Stimulated activated naive CD8-positive, alpha-beta T cell treated with anti-CD3 and anti-CD28 coated beads, Interleukin-15, Interleukin-2, amounts not matched to agents 100 ng/mL and 50 ng/mL, for 24 hours (primary cell): ENCODE results near the gene WWOX.

ENCODE experiments used
- H3K27ac Mint-ChIP-seq: one replicate; pipeline ENCODE4 v1.8.0; 2021; ENCODE audit warnings: mild to moderate bottlenecking, mixed read lengths
- H3K27me3 Mint-ChIP-seq: one replicate; pipeline ENCODE4 v1.8.0; 2021; ENCODE audit warnings: mixed read lengths
- H3K36me3 Mint-ChIP-seq: one replicate; pipeline ENCODE4 v1.8.0; 2021; ENCODE audit warnings: low read depth, mixed read lengths
- H3K4me1 Mint-ChIP-seq: one replicate; pipeline ENCODE4 v1.8.0; 2021; ENCODE audit warnings: low read depth, mixed read lengths
- H3K4me3 Mint-ChIP-seq: one replicate; pipeline ENCODE4 v1.8.0; 2021; ENCODE audit warnings: mild to moderate bottlenecking, mixed read lengths
- H3K9me3 Mint-ChIP-seq: one replicate; pipeline ENCODE4 v1.8.0; 2021; ENCODE audit warnings: mixed read lengths

Gene WWOX

DNA sequence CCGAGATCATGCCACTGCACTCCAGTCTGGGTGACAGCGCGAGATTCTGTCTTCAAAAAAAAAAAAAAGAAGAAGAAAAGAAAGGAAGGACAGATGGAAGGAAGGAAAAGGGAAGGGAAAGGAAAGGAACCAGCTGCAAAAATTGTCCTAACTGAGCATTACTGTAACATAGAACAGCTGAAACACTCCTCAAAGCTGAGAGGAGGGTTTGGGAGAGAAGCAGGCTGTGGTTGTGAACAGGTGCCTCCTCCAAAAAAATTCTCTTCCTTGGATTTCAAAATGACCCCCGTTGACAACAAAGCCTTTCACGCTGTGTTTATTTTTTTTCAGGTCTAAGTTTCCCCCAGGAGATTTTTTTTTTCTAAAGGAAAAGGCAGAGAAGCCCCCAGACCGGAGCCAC, 541.4 kb downstream of the WWOX start:
- Mint-ChIP-seq H3K36me3 (no peaks in the 10 kb centered on the region), H3K27me3 (peaks cover 5% of the 10 kb centered on the region), H3K9me3 (no peaks in the 10 kb centered on the region), H3K27ac (no peak overlapping the region), H3K4me3 (no peak overlapping the region), H3K4me1 (peaks cover 5% of the 10 kb centered on the region)

DNA sequence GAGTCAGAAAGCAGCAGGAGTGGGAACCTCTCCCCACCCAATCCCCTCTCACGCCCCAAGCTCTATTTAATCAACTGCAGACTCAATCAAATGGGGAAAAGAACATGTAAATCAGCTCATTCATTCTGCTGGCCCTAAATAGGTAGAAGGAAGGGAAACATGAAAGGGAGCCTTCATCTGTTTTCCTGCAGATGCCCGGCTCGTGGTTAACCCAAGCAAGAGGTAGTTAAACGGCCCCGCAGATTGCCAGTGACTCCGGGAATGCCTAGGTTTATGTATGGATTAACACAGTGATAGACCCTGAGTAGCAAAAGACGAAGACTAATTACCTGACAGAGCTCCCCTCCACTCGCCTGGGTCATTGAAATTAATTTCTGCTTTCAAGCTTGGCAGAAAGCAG, 542.0 kb downstream of the WWOX start:
- Mint-ChIP-seq H3K4me1 (peaks cover 5% of the 10 kb centered on the region), H3K9me3 (no peaks in the 10 kb centered on the region), H3K27ac (no peak overlapping the region), H3K4me3 (no peak overlapping the region), H3K36me3 (no peaks in the 10 kb centered on the region), H3K27me3 (peaks cover 5% of the 10 kb centered on the region)

DNA sequence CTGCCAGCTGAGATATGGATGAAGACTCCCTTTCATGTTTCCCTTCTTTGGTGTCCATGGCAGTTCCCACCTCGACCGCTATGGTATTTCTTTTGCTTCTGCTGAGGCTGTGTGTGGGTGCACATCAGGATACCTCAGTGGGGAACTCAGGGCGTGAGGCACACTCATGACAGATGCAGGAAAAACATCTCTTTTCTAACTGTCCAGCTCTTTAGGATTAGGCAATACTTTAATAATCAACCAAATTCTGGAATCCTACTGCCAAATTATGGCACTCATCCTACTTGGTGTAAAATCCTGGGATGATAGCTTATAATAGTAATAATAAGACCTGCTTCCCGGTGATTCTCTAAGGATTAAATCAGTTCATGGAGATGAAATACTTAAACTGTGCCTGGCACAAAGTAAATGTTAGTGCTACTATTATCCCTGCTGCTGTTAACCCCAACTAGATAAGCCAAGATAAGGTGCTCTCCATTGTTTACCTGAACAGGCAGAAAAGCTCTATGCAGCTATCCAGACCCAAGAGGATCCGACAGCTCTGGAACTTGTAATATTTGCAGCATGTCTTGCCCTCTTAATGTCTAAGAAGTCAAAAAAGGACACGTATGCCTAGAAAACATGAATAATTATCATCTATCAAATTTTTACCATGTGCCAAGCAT, 543.3 kb downstream of the WWOX start:
- no peak overlapping the region for H3K27ac Mint-ChIP-seq
- H3K36me3 Mint-ChIP-seq, result no peaks in the 10 kb centered on the region
- peaks cover 5% of the 10 kb centered on the region for H3K27me3 Mint-ChIP-seq
- H3K4me3 Mint-ChIP-seq, result no peak overlapping the region
- no peaks in the 10 kb centered on the region for H3K9me3 Mint-ChIP-seq
- H3K4me1 Mint-ChIP-seq, result peaks cover 5% of the 10 kb centered on the region

DNA sequence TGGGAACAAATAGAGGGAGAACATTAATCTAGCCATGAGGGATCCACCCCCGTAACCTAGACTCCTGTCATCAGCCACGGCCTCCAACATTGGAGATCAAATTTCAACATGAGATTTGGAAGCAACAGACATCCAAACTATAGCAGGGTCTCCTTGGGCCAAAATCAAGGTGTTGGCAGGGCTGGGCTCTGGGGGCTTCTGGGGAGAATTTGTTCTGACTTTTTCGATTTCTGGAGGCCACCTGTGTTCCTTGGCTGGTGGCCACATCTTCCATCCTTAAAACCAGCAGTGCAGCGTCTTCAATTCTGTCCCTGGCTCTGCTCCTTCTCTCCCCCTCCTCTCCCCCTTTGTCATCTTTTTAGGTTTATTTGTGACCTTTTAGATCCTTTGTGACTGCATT, 546.2 kb downstream of the WWOX start:
- Mint-ChIP-seq H3K9me3 (no peaks in the 10 kb centered on the region), H3K36me3 (no peaks in the 10 kb centered on the region), H3K4me1 (no peaks in the 10 kb centered on the region), H3K4me3 (no peak overlapping the region), H3K27ac (no peak overlapping the region), H3K27me3 (peaks cover 5% of the 10 kb centered on the region)

DNA sequence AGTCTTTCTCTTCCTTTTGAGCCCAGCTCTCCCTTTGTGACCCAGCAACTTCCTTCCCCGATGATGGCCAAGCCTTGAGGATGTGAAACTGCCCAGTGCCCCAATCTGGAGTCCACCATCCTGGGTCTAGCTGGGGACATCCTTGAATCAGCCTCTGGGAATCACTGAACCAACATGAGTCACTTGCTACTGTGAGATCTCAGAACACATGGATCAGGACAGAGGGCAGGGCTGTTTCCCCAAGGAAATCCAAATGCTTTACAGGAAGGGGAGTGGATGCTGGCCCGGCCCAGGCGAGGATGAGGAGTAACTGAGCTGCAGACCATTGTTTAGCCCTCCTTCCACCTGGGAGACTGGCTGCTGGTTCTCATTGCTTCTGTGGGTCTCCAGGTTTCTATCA, 547.6 kb downstream of the WWOX start:
- no peak overlapping the region for H3K27ac Mint-ChIP-seq
- no peaks in the 10 kb centered on the region for H3K9me3 Mint-ChIP-seq
- no peaks in the 10 kb centered on the region for H3K27me3 Mint-ChIP-seq

DNA sequence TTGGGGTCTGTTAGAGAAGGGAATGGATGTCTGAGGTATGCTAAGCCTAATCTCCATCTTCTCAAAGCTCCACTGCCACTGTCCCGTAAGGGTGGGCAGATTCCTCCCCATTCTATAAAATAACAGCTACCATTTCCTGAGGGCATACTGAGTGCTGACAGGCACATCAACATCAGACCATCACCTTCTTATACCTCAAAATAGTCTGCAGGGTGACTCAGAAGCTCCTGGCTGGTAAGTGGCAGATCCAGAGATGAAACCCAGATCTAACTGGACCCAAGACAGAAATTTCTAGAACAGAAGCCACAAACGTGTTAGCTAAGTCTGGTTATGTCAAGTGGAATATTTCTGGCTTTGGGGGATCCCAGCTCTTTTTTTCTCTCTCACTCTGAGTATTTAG, 548.0 kb downstream of the WWOX start:
- Mint-ChIP-seq H3K4me1 (no peaks in the 10 kb centered on the region), H3K36me3 (no peaks in the 10 kb centered on the region), H3K27me3 (no peaks in the 10 kb centered on the region), H3K4me3 (no peak overlapping the region), H3K27ac (no peak overlapping the region), H3K9me3 (no peaks in the 10 kb centered on the region)

More for the DNA sequence above, 547.6 kb downstream of the WWOX start:
- Mint-ChIP-seq H3K4me3 (no peak overlapping the region), H3K36me3 (no peaks in the 10 kb centered on the region), H3K4me1 (no peaks in the 10 kb centered on the region)

DNA sequence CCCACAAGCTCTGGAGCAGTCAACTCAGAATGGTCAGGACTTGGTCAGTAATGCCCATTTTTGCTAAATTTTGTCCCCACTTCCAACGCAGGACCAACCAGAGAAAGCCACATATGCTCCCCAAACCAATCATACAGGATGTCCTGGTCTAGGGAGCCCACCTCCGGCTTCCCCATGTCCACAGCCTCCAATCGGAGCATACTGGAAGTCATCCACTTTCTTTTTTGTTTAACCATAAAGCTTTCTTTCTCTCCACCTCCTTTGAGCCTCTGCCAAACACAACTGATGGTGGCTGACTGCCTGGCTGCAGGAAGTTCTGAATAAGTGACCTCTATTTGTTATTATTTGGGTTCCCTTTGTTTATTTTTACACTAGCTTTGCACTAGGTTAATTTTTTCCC, 549.1 kb downstream of the WWOX start:
- H3K9me3 Mint-ChIP-seq, result no peaks in the 10 kb centered on the region
- H3K27me3 Mint-ChIP-seq, result no peaks in the 10 kb centered on the region
- no peak overlapping the region for H3K4me3 Mint-ChIP-seq
- H3K4me1 Mint-ChIP-seq, result no peaks in the 10 kb centered on the region
- no peaks in the 10 kb centered on the region for H3K36me3 Mint-ChIP-seq
- H3K27ac Mint-ChIP-seq, result no peak overlapping the region

DNA sequence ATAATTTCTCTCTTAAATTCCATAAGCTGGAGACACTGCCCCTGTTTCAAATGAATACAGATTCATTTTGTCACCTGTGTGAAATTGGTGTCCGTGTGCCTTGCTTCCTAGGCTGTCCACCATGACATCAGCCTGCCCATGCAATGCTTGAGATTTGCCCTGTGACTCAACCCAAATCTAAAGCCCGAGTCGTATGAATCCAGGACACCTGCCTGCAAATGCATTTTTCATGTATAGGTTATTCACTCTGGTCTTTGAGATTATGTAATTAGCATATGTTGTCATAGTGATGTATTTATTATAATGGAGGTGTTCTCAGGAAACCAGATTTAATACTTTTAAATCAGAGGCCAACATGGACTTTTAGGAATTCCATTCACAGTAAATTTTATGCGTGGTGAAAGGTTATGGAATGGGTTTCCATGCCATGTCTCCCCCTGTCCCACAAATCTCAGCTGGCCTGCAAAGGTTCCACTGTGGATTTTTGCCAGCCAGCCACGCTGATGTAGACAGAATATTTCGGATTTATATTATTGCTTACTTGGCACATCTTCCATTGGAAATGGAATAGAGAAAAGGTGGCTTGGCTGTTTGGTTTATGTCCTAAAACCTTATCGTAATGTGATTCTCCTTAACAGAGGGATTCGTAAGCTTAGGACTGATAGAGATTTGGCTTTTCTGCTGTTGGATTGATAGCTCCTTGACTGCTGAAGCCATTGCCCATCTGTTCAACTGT, 551.1 kb downstream of the WWOX start:
- Mint-ChIP-seq H3K9me3 (no peaks in the 10 kb centered on the region), H3K36me3 (no peaks in the 10 kb centered on the region), H3K4me3 (no peak overlapping the region), H3K27me3 (no peaks in the 10 kb centered on the region), H3K4me1 (no peaks in the 10 kb centered on the region), H3K27ac (no peak overlapping the region)

DNA sequence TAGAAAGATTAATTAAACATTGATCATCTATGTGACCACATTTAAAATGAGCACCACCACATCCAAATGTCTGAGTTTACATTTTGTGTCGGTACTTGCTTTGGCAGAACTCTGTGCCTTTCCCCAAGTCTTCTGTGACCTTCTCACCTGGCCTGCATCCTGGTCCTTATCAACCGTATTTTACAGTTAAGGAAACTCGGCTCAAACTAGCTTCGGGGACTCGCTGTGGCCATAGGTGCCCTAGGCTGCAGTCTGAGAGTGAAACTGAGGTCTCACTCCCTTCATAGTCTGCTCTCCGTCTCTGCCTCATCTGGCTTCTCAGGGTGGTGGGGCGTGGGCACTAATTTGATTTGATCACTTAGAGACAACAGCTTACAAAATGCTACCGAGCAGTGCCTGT, 555.5 kb downstream of the WWOX start:
- Mint-ChIP-seq H3K9me3 (no peaks in the 10 kb centered on the region), H3K4me1 (peaks cover 12% of the 10 kb centered on the region), H3K4me3 (no peak overlapping the region), H3K27me3 (no peaks in the 10 kb centered on the region), H3K36me3 (peaks cover 4% of the 10 kb centered on the region), H3K27ac (no peak overlapping the region)

DNA sequence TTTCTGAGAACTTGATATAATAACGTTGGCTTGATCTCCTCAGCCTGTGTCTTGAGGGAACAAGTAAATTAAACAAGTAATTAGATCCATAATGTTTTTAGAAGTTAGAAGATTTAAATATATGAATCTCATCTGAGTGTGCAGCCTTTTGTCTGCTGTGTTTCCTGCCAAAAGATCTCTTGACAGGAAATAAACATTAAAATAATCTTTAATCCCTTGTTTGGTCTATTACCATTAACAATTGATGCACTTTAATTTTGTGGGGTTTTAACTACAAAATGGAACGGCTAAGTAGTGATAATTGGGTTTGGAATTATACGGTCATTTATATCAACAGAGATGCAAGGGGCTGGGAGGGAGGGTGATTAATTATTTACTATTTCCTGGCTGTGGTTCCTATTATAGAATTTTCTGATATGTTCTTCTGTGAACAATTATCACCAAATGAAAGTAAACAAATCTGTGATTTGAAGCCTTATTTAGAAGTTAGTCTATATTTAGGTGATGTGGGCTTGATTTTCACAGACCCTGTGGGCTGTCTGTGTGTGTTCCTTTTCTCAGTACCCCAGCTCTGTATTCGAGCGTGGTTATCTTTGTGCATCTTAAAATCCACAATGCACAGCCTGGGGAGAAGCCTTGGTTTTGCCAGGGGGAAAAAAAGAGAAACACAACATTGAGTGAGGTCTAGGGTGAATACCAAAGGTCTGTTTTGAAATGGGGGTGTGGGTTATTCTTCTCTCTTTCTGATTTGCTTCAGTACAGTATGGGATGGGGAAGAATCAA, 556.1 kb downstream of the WWOX start:
- Mint-ChIP-seq H3K36me3 (peaks cover 4% of the 10 kb centered on the region), H3K9me3 (no peaks in the 10 kb centered on the region), H3K27me3 (no peaks in the 10 kb centered on the region), H3K4me1 (peaks cover 12% of the 10 kb centered on the region), H3K27ac (no peak overlapping the region), H3K4me3 (no peak overlapping the region)

DNA sequence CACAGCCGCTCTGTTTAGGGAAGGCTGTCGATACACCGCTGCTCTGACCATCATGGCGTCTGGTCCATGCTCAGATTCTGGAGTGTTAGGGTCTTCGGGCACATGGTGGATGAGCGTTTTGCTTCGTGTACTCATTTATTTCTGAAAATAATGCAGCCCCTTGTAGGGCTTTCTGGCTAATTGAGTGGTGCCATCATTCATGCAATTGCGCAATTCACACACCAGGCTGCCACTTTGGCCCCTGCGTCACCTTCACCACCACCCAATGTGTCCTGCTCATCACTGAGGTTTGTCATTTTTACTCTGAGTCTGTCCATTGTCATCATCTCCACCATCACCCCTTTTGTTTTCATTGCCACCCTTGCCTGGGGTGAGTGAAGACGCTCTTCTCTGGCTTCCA, 557.4 kb downstream of the WWOX start:
- no peak overlapping the region for H3K4me3 Mint-ChIP-seq
- peaks cover 12% of the 10 kb centered on the region for H3K4me1 Mint-ChIP-seq

DNA sequence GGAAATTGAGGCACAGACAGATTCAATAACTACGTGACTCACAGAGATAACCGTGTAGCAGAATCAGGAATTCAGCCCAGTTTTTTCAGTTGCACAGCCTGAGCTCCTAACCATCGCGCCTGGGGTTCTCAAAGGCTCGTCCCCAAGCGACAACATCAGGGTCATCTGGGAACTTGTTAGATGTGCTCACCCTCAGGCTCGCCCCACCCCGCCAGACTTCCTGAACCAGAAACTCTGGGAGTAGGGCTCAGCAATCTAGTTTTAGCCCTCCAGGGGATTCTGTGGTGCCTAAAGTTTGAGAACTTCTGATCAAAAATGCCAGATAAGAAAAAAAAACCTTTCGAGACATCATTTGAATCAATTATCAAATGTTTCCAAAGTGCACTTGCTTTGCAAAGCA, 559.8 kb downstream of the WWOX start:
- Mint-ChIP-seq H3K9me3 (no peaks in the 10 kb centered on the region), H3K4me3 (no peak overlapping the region), H3K4me1 (peaks cover 12% of the 10 kb centered on the region), H3K27me3 (no peaks in the 10 kb centered on the region), H3K36me3 (peaks cover 4% of the 10 kb centered on the region), H3K27ac (no peak overlapping the region)

More for the DNA sequence above, 557.4 kb downstream of the WWOX start:
- peaks cover 4% of the 10 kb centered on the region for H3K36me3 Mint-ChIP-seq
- H3K9me3 Mint-ChIP-seq, result no peaks in the 10 kb centered on the region
- no peaks in the 10 kb centered on the region for H3K27me3 Mint-ChIP-seq
- H3K27ac Mint-ChIP-seq, result no peak overlapping the region

DNA sequence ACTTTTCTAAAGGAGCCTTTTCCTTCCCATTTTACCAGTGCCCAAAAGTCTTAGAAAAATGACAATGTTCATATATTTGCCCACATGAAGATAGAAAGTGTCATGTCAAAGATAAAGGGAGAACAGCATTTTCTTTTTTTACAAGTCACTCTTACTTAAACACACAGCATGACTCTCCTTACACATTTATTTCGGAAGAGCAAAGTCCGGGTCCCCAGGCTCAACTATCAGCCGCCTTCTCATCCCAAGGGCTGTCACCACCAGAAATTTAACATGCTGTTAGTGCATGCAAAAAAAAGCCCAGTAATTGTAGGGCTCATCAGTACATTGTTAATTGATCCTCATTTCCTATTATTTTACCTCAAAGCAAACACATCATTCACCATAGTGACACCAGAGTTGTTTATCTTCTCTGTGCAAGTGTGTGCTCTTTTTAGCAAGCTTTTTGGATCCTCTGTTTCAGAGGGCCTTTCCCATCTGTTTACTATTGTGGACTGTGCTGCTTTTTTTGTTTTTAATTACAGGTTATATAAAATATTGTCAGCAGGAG, 560.3 kb downstream of the WWOX start:
- H3K36me3 Mint-ChIP-seq, result peaks cover 4% of the 10 kb centered on the region
- no peak overlapping the region for H3K27ac Mint-ChIP-seq
- no peaks in the 10 kb centered on the region for H3K9me3 Mint-ChIP-seq
- H3K4me3 Mint-ChIP-seq, result no peak overlapping the region
- H3K27me3 Mint-ChIP-seq, result no peaks in the 10 kb centered on the region
- peaks cover 12% of the 10 kb centered on the region for H3K4me1 Mint-ChIP-seq

DNA sequence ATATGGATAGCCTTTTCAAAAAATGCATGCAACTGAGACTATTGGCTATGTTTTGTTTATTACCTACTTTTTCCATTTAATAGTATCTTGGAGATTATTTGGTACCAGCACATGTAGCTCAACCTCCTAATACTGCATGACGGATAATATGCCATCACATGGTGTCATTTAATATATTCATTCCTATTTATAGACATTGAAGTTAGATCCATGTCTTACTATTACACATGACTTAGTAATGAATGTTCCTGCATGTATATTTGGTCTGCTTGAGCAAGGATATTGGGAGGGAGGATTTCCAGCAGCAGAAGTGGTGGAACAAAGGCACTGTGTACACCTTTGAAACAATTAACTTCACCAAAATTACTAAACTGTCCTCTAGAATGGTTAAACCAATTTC, 561.3 kb downstream of the WWOX start:
- Mint-ChIP-seq H3K27ac (no peak overlapping the region), H3K9me3 (no peaks in the 10 kb centered on the region), H3K36me3 (peaks cover 4% of the 10 kb centered on the region), H3K4me1 (peaks cover 10% of the 10 kb centered on the region), H3K4me3 (no peak overlapping the region), H3K27me3 (no peaks in the 10 kb centered on the region)

DNA sequence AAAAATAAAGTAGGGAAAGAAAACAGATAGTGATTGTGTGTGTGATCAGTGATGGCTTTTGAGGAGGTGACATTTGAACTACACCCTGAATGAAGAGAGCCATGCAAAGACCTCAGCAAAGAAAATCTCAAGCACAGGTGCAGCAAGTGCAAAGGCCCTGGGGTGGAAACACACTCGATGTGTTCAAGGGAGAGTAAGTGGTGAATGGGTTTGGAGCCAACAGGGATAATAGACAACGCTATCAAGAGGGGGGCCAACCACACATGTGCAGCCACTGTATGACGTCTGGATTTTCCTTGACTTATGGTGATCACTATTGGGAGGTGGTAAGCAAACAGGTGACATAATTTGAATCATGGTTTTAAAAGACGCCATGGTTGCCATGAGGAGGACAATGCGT, 564.2 kb downstream of the WWOX start:
- H3K9me3 Mint-ChIP-seq, result no peaks in the 10 kb centered on the region

More for the DNA sequence above, 564.2 kb downstream of the WWOX start:
- Mint-ChIP-seq H3K27ac (no peak overlapping the region), H3K4me3 (no peak overlapping the region), H3K36me3 (peaks cover 4% of the 10 kb centered on the region), H3K27me3 (no peaks in the 10 kb centered on the region), H3K4me1 (peaks cover 7% of the 10 kb centered on the region)
